Measurements from ENCODE around the gene NLGN1.

The NLGN1 gene

GRCh38 chr3:173732237-173732636, 334.7 kb downstream of the NLGN1 start:
- DNase-seq: peak; percentile 24

DNA sequence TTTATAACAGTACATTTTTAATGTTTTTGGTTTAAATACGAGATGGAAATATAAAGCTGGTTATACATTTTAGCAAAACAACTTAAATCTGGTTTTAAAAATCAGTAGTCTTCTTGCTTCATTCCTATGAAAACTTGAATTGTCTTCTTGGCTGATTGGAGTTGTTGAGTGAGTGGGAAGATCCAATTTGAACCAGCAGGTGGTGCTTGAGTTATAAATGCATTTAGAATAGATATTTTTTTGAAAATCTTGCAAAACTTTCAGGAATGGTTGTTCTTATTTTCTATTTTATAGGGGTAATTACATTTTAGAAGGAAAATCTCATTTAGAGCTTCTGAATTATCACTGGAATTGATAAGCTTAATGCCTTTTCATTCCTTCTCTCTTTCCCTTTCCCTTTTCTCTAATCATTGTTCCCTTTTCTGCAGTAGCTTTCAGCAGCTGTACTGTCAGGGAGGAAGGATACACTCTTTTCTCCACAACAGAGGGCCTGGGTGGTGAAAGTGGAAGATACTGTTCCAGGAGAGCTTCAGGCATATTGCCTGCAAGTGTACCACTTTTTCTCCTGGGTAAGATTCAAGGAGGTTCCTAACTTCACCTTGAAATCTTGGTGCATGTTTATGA, 335.6 kb downstream of the NLGN1 start:
- DNase-seq: peak; percentile 49

GRCh38 chr3:173734473-173734872, 336.9 kb downstream of the NLGN1 start:
- no peak for DNase-seq

DNA sequence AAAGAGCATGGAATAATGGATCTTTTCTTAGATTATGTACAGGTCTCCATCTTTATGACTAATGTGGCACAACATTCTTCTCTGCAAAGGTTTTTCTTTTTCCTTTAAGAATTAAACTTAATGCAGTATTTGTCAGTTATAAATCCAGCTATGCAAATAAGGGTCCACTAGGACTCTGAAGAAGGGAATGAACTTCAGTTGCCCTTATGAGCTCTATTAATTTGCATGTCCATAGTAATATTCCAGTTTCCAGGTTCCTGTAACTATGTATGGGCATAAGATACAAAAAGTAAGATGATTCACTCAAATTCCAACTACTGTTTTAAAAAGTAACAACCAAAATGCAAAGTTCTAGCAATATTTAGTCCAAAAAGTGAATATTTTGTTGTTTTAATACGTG, 337.4 kb downstream of the NLGN1 start:
- DNase-seq: no peak

GRCh38 chr3:173735841-173736240, 338.3 kb downstream of the NLGN1 start:
- no peak for DNase-seq

- DNase-seq: no peak
These were observed 339.7 kb downstream of the NLGN1 start for GRCh38 chr3:173737167-173737808.

GRCh38 chr3:173739726-173740125, 342.2 kb downstream of the NLGN1 start:
- no peak for DNase-seq

DNA sequence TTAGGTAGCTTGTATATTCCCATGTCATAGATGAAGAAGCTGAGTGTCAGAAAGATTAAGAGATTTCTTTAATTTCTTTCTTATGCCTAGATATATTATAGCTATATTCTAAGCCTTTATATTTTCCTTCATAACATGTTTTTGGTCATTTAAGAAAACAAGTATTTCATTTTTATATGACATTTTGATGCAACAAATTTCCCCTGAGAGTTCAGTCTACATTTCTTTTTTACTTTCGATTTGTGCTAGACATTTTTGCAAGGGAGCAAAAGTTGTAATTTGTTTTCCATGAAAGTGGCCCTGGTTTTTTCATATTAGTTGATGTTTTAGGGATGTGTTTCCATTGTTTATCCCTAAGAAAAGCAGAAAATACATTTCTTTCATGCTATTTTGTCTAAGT, 344.9 kb downstream of the NLGN1 start:
- no peak for DNase-seq

GRCh38 chr3:173743111-173743510, 345.6 kb downstream of the NLGN1 start:
- no peak for DNase-seq

GRCh38 chr3:173743516-173743915, 346.0 kb downstream of the NLGN1 start:
- DNase-seq: no peak

DNA sequence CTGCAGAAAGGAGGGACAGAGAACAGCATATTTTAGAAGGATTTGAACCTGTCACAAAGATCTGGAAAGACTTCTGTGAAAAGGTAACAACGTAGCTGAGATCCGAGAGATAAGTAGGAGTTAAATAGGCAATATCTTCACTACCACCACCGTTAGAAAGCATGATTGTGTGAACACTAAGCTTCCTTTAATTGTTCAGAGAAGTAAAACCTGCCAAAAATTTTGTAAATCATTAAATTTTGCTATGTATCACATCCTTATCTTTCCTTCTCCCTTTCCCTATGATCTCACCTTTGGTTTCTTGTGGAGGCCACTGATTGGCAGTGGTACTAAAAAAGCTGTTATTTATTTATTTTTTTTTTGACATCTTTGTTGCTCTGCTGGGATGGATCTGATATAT, 346.9 kb downstream of the NLGN1 start:
- DNase-seq: no peak

DNA sequence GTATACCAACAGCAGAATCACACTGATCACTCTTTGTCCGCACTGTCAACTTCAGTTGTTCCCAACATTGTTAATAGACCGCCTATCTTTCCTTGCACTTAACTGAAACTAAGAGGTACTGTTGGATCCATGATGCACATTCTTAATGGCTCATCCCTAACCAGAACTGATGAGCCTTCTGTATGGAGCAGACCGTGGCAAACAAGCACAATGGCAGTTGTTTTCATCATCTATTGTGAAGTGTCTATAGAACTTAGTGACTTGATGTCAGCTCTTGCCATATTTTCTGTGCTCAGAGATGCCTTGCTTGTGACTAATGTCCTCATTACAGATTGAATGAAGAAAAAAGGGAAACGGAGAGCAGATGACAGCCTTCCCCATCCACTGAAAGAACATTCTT, 347.4 kb downstream of the NLGN1 start:
- DNase-seq: no peak

GRCh38 chr3:173745952-173746682, 348.6 kb downstream of the NLGN1 start:
- DNase-seq: peak; percentile 46

- DNase-seq: no peak
These were observed 349.9 kb downstream of the NLGN1 start for GRCh38 chr3:173747427-173747826.

DNA sequence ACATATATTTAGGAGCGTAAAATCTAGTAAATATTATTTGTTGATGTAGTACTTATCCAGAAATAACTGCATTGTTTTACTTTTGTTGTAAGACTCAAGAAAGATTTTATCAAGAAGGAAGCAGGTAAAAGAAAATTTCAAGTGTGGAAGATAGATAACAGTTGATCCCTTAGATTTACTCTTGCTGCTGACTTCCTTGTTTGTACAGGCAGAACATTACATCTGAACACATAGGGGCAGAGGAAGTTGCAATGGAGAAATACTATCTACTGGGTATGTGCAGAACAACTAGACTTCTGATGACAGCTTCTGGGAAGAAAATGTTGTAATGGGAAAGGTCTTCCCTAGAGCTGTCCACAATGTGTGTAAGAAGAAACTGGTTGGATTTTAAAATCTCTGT, 350.6 kb downstream of the NLGN1 start:
- DNase-seq: no peak

DNA sequence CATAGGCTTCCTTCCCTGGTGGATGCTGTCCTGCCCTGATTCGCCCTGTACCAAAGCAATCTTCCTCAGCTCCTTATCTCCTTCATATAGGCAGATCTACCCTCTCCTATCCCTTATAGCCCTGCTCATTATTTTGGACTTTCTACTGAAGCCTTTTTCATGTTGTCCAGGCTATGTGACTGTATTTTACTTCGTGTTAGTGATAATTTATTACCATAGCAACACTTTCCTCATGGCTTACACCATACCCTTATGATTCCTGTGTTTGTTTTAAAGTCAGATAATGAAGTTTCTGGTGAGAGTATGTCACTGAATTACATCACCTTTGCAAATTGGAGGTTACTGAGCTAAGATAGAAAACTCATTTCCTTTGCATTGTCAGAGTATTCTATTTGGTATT, 352.6 kb downstream of the NLGN1 start:
- DNase-seq: no peak

GRCh38 chr3:173750591-173750990, 353.0 kb downstream of the NLGN1 start:
- no peak for DNase-seq

DNA sequence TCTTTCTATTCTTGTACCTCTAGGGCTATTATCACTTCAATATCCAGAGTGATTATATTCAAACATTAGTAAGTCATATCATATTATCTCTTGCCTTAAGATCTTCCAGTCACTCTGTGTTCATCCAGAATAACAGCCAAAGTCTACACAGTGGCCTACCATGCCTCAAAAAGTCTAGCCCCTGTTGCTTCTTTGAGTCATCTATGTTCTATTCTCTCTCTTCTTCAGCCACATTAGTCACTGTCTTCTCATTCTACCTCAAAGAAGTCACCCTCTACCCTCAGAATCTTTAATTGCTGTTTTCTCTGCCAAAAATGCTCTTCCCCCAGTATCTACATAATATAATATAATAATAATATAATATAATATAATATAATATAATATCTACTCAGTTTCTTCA, 356.0 kb downstream of the NLGN1 start:
- DNase-seq: no peak

DNA sequence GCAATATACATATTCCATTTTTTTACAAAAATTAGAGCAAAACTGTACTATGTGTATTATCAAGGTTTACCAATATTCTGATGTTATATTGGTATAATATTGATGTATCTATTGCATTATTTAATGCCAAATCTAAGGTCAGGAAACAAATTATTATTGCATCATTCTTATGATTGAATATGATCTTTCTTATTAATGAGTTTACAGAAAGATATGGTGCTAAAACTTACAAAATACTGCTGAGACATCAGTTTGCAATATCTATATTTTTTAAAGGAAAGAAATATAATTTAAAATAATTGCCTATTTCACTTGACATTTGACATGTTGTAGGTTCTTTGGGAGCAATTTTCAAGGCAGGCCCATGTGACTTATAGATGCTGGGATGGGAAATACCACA, 357.6 kb downstream of the NLGN1 start:
- no peak for DNase-seq

- DNase-seq: peak; percentile 74
These were observed 363.6 kb downstream of the NLGN1 start for GRCh38 chr3:173761161-173761560.

DNA sequence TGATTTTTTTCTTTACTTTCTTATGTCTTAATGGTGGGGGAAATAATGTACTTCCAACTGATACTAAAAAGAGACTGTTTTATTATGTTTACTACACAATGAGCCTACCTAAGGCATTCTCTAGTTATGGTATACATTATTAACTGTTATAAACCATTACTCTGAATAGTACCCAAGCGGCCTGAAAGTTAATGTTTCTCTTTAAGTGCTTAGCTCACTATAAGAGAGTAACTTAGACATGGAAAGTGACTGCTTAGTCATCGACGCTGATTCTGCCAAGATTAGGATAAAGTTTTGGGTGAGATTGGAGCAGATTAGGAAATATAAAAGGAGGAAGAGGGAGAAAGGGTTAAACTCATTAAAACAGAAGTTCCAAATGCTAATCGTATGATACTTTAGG, 365.0 kb downstream of the NLGN1 start:
- no peak for DNase-seq

DNA sequence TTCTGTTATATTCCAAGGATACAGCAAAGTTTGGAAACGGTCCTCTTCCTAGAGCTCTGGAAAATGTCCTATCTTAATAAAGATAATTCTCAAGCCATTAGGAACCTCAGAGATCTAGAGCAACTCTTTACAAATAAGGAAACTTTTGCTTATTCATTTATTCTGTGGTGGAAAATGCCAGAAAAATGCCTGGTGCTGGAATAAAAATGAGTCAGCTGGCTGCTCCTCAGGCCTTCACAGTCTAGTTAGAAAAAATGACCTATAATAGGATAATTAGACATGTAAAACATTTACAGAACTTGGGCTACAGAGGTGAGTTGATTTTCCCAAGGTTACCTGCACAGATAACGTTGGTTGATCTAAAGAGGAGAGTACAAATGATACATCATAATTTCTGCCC, 372.5 kb downstream of the NLGN1 start:
- DNase-seq: no peak

DNA sequence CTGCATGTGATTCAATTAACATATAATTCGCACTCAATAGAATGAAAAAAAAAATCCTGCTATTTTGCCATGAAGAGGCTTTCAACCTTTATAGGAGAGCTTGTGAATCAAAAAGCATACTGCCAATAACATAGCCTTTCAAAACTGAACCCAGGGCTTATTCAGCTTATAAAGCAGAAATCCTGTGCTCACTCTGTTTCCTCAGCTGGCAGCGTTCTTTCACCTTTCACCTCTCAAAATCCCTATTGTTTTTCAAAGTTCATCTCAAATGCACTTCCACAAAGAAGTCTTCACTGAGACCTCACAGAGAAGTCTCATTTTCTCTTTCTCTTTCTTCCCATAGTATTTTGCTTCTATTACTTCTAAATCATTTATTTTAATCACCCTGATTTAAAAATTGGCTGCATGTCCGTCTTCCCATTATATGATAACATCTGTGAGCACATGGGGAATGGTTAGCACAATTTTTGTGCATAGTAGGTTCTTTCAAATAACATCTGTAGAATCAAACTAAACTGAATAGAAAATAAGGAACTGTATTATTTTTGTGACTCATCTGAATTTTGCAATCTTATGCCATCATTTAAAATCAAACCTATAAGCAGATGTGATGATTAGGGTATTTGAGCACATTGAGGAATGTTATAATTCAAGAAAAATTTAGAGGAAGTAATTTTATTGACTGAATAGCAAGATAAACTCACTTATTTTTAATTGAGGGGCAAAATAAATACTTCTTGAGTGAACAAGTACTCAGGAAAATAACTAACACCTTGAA, 373.4 kb downstream of the NLGN1 start:
- no peak for DNase-seq

GRCh38 chr3:173773800-173774199, 376.3 kb downstream of the NLGN1 start:
- no peak for DNase-seq

Data from NCI-H82 (cell line).